Measurements from ENCODE around the gene PABPC3.

The PABPC3 gene

GRCh38 chr13:25095851-25096453, at the start of gene PABPC3:
PABPC3 (plus strand) TSS chr13:25096136; CDS start chr13:25096199, 63 bp downstream.
- no peak for DNase-seq (ENCODE audit: low read depth)

GRCh38 chr13:25046274-25046984, 49.5 kb upstream of the PABPC3 start:
- DNase-seq (ENCODE audit: low read depth): no peak

DNA sequence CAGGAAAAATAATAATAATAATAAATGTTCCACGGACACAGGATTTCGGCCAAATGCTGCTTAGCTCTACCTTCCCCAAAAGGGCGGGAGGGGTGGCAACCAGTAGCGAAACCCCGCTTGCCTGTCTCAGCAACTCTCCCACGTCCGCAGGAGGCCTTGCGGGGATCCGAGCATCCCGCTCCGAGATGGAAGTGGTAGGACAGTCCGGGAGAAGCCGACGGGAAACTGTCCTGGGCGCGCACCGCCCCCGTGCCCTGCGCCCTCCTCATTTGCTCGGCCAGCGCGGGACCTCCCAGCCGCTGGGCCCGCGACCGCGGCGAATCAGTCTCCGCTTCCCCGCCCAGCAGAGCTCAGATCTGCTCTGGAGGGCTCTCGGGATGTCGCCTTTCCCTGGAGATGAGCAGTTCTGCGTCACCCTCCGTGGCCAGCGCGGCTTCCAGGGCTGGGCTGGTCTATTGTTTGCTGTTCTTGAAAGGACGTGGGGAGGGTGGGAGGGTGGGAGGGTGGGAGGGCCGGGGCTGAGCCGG, 48.9 kb upstream of the PABPC3 start:
- no peak for DNase-seq (ENCODE audit: low read depth)

DNA sequence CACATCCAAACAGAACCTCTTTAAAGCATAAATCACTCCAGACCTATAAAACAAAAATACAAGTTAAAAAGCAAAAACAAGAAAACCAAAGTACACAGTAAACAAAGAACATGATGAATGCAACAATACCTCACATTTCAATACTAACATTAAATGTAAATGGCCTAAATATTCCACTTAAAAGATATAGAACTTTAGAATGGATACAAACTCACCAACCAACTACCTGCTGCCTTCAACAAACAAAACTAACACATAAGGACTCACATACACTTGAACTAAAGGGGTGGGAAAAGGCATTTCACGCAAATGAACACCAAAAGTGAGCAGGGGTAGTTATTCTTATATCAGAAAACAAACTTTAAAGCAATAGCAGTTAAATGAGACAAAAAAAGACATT, 44.9 kb upstream of the PABPC3 start:
- DNase-seq (ENCODE audit: low read depth): no peak

GRCh38 chr13:25059166-25059565, 36.8 kb upstream of the PABPC3 start:
- no peak for DNase-seq (ENCODE audit: low read depth)

GRCh38 chr13:25059958-25060357, 36.0 kb upstream of the PABPC3 start:
- DNase-seq (ENCODE audit: low read depth): no peak

DNA sequence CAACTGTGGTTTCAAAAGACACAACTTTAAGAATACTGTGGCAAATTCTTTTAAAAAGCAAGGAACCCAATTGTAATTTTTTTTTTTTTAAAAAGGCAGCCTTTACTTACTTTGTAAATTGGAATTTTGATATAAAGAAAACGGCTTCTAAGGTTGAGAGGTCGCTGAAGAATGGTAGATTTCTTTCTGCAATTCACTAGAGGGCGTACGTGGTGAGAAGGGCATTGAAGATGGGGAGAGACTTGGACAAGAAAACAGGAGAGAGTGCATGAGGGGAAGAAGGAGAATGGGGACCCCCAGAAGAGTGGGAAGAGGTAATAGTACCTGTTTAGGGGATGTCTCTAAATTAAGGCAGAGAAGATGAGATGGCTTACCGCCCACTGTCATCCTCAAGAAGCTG, 33.5 kb upstream of the PABPC3 start:
- DNase-seq (ENCODE audit: low read depth): no peak

- no peak for DNase-seq (ENCODE audit: low read depth)
Measured at GRCh38 chr13:25064396-25064795, 31.5 kb upstream of the PABPC3 start.

DNA sequence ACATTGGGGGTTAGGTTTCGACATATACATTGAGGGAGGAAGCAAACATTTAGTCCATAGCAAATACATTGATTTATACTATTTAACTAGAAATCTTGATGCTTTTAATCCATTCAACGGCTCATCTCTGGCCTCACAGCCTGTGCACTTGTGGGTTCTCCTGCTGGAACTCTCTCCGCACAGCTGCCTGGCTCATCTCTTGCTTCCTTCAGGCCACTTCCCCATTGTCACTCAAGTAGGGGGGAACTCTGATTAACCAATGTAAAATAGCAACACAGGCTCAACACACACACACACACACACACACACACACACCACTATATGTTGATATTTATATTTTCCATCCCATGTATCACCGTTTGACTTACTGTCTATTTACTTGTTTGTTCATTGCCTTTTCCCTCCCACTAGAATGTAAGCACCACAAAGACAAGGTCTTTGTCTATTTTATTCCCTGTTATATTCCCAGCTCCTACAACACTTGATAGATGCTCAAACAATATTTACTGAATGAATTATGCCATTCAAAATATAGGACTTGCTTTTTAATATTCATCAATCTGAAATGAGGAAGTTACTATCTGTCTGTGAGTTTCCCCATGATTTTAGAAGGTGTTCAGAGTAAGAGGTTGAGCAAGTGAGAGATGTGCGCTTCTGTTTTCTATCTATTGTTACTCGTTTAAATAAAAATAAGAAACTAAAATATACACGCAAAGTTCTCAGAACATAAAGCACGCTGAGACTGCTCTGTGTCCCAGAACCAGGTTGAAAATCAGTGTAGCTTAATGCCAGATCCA, 29.8 kb upstream of the PABPC3 start:
- DNase-seq (ENCODE audit: low read depth): no peak

DNA sequence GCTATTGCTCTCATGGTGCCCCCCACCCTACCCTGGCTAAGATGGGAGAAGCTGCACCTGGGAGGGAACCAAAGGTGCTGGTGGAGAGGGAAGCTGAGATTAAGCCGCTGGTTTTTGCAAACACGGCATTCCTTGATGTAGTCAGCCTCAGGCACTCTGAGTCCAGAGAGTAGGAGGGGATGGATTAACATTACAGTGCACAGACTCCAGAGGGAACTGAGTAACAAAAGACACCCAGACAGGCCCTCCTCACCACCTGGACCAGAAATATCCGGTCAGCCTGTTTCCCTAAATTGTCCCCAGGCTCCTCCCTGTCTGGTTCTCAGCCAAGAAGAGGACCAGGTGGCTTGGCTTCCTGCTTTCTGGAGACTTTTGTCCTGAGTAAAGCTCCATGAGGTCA, 28.9 kb upstream of the PABPC3 start:
- DNase-seq (ENCODE audit: low read depth): no peak

DNA sequence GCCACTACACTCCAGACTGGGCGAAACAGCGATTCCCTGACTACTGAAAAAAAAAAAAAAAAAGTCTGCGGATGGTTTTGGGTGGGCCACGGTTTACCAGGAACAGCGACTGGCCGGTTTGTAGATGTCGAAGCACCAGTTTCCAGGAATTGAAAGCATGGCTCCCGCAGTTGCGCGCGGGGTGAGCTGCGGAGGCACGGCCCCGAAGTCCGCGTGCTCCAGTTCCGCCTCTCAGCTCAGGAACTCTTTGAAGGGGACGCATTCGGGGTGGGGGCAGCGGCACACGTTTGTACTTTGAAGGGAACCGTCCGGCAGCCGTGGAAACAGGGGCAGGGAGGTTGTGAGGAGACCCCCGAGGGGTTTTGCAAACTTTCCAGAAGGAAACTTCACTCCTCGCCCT, 27.1 kb upstream of the PABPC3 start:
- no peak for DNase-seq (ENCODE audit: low read depth)

GRCh38 chr13:25069236-25069635, 26.7 kb upstream of the PABPC3 start:
- DNase-seq (ENCODE audit: low read depth): no peak

DNA sequence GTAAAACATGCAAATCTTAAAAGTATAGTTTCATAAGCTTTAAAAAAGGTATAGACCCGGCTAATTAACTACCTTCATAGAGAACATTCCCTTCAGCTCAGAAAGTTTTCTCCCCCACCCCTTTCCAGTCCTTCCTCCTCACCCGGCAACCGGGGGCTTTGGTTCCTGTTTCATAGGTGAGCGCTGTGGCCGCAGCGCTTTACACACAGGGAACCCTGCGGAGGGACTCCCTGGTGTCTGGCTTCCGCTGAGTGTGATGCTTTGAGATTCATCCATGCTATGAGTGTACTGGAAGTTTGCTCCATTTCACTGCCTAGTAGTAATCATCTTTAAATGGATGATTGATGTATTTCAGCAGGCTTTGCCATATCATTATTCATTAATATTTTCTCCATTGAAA, 26.0 kb upstream of the PABPC3 start:
- no peak for DNase-seq (ENCODE audit: low read depth)

- DNase-seq (ENCODE audit: low read depth): no peak
Measured at GRCh38 chr13:25080773-25081172, 15.2 kb upstream of the PABPC3 start.

DNA sequence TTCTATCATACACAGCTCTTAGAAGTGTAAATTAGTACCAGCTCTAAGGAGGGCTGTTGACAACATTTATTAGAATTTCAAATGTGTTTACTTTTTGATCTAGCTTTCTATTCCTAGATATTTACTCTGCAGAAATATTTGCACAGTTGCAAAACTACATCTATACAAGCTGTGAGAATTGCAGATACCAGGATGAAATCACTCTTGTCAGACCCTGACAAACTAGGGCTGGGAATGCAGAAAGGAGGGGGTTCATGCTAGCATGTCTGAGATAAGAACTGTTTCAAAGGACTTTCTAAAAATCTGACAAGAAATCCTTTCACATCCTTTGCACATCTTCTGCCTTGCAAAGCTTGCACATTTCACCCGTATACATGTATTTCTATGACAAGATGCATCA, 11.8 kb upstream of the PABPC3 start:
- DNase-seq (ENCODE audit: low read depth): no peak

DNA sequence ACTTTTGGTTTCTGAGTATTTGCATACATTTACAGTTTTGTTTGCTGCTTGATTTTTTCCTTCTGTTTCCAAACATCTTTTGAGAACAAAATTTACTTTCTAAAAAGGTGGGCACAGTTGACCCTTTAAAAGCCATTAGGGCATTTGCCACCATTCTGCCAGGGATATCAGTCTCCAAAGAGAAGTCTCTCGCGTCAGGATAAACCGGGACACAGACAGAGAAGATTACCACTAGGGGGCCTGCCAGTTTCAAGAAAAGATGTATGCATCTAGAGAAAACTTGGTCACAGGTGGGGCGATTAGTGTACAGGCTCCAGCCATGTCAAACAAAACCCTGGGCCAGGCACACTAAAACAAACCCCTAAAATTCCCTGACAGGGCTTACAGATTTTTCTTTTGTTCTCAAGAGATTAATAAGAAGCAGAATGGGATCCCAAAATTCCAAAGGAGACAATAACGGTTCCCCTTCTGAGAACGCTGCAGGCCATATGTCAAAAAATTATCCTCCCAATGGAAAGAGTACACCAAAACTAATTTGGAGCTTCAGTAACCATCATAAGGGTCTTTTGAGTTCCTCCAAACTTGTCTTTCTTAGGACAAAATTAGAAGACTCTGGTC, 10.7 kb upstream of the PABPC3 start:
- DNase-seq (ENCODE audit: low read depth): no peak

DNA sequence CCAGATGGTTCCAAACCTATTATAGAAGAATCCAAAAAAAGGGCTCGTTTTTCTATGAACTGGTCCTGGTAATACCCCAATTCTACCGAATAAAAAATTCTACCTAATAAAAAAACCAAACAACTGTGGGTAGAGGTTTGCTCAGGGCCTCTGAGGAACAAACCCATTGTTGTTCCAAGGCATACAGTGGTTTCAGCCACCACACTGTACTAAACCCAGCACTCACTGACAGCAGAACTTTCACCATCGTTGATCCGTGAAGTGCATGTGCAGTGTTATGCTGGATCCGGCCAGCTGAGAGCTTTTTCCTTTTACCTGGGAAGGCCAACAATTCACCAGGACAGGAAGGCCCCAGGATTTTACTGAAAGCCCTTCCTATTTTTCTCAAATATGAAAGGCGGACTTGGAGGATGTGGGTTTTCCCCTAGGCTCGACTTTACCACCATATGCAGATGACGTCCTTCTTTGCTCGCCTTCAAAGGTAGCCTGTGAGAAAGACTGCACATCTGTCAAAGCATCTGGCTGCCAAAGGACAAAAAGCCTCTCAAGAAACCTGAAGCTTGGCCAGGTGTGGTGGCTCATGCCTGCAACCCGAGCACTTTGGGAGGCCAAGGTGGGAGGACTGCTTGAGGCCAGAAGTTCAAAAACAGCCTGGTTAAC, 7.2 kb upstream of the PABPC3 start:
- no peak for DNase-seq (ENCODE audit: low read depth)

- no peak for DNase-seq (ENCODE audit: low read depth)
Measured at GRCh38 chr13:25097426-25097825, 1.5 kb downstream of the PABPC3 start.

GRCh38 chr13:25103711-25104110, 7.8 kb downstream of the PABPC3 start:
- no peak for DNase-seq (ENCODE audit: low read depth)

GRCh38 chr13:25109341-25109740, 13.4 kb downstream of the PABPC3 start:
- no peak for DNase-seq (ENCODE audit: low read depth)

GRCh38 chr13:25110956-25111584, 15.1 kb downstream of the PABPC3 start:
- no peak for DNase-seq (ENCODE audit: low read depth)

DNA sequence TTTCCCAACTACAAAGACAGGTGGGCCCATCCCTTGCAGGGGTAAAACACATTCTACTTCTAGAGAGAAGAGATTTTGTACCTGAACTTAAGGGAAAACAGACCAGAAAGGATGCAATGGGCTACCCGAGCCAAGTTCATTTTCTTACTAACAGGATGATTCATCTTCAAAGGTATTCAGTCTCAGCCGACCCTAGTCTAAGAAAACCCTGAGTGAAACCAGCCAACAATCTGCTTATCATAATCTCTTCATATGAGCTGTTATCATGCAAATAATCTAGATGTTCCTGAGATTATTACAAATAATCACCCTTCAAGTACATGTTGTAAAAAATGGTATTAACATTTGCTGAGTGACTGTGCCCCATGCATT, 15.6 kb downstream of the PABPC3 start:
- no peak for DNase-seq (ENCODE audit: low read depth)
